DMS 273 treated with DMSO at 0.1 percent for 48 hours (cell line): Measurements from ENCODE around the gene KCNJ5.

ENCODE experiments used
- DNase-seq: peaks from one replicate; lab custom pipeline; 2025; lab: John Stamatoyannopoulos, UW

Gene KCNJ5

GRCh38 chr11:128871168-128871610, 20.0 kb upstream of the KCNJ5 start:
- DNase-seq = no peak

DNA sequence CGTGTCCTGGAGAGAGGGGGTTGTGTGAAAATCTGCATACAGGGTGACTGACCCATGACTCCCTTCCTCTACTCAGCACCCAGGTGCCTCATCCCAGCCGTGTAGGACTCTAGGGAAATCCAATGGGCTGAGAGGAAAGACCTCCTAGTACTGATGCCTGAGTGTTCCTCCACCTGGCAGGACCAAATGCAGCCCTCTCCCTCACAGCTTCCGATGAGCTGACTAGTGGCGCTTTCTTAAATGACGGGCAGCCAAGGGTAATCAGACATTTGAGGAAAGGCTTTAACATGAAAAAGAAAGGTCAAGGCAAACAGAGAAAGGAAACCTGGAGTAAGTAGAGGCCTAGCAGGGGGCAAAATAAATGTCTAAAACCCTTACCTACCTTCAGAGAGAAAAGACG, 19.1 kb upstream of the KCNJ5 start:
- no peak for DNase-seq

- DNase-seq = no peak
Observed at GRCh38 chr11:128872594-128872993, 18.6 kb upstream of the KCNJ5 start.

GRCh38 chr11:128874427-128874826, 16.7 kb upstream of the KCNJ5 start:
- DNase-seq = no peak

- no peak for DNase-seq
Observed at GRCh38 chr11:128876133-128876650, 15.0 kb upstream of the KCNJ5 start.

- DNase-seq = no peak
Observed at GRCh38 chr11:128877726-128878125, 13.4 kb upstream of the KCNJ5 start.

DNA sequence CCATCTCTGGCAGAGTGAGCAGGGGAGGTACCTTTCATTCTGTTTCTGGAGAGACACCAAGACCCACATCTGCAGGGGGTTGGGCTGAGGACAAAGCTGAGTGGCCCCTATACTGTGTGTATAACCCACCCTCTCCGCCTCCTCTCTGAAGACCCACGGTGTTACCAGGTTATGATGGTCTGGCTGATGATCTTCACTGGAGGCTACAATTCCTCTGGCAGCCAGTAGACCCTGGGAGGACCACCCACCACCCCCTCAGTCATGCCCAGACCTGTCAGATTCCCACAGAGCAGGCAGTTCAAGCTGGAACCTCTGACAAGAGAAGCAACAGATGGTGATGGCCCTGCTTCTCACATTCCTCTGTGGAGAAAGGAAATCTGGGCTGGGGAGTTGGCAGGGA, 12.7 kb upstream of the KCNJ5 start:
- peak; percentile 40 for DNase-seq

DNA sequence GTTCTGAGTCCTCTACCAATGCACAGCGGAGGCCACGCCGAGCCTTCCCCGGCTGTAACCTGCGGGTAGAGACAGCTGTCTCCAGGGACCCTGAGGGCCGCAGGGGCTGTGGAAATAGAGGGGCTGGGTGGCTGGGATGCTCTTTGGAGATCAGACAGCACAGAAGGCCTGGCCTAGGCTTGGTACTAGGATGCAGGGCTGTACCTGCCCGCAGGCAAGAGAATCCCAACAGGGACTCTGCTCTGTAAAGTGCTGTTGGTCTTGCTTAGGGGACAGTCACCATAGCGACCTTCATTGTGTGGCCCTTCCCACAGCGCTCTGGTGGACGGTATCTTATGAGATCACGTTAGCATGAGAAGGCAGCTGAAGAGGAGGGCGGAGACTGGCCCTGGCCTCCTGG, 11.3 kb upstream of the KCNJ5 start:
- no peak for DNase-seq

DNA sequence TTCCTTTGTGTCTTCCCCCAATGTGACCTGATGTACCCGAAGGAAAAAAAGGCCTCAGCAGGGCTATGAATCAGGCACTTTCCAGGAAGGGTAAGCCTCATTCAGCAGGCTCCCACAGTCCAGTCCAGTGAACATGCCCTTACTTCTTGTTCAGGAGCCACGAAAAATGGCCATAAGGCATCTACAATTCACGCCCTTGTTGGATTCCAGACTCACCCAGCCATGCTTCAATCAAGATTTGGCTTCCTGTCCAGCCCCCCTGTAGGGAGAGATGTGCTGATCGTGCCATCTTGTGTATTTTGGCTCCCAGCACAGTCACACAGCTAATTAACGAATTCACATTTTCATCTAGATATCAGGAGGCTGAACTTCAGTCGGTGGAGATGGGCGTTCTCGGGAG, 9.9 kb upstream of the KCNJ5 start:
- no peak for DNase-seq

DNA sequence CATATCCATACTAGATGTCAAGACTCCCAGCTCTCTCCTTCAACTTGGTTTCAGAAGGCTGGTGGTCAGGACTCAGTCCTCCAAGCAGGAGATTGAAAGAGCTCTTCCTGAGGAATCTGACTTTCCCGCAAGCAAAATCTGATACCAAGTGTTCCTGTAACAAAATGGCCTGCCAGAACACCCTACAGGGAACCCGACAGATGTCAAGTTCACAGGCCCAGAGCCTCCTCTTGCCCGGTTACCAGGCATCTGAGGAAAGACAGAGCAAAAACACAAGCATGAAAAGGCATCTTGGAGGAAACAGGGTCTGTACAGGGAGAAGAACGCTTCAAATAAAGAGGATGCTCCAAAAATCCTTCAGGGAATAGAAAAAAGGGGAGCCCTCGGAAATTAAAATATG, 8.7 kb upstream of the KCNJ5 start:
- no peak for DNase-seq

DNA sequence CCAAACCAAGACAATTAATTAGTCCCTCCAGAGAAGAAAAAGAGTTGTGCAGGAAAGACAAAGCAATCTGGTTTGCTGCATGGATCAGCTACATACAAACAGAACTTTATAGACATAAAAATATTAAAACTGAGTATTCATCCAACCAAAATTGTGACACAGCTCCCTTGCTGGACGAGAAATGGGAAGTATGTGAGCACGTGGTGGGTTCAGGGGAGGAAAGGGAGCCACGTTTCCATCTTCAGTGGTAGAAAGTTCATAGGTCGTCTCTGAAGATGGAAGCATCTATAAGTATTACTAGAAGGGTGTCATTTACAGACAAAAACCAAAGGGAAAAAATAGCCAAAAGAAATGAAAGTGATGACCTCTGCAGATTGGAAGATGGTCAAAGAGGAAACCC, 7.1 kb upstream of the KCNJ5 start:
- DNase-seq = no peak

- peak; percentile 7 for DNase-seq
Observed at GRCh38 chr11:128884703-128885338, 6.3 kb upstream of the KCNJ5 start.

- no peak for DNase-seq
Observed at GRCh38 chr11:128886406-128887124, 4.6 kb upstream of the KCNJ5 start.

- no peak for DNase-seq
Observed at GRCh38 chr11:128888034-128888985, 2.8 kb upstream of the KCNJ5 start.

- DNase-seq = no peak
Observed at GRCh38 chr11:128889657-128890213, 1.4 kb upstream of the KCNJ5 start.

GRCh38 chr11:128890216-128890542, 977 bp upstream of the KCNJ5 start:
- DNase-seq = no peak

DNA sequence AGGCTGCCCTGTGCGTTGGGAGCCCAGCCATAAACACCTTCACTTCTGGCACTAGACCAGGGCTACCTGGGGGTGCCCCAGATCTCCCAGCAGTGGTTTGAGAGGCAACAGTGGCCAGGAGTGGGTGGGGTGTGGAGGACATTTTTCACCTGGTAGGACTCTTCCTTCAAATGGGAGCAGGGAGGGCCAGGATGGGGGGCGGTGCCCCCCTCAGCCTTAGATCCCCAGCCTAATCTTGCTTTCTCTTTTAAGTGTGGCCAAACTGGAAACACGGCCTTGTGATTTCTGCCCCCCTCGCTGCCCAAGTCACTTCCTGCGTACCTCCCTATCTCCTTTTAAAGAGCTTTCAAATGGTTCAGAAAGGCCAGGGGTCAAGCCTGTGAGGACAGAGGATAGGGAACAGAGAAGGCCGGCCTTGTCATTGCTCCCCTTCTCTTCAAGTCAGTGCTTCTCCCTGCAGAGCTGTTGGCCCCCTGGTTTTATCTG, 800 bp downstream of the KCNJ5 start:
- no peak for DNase-seq

DNA sequence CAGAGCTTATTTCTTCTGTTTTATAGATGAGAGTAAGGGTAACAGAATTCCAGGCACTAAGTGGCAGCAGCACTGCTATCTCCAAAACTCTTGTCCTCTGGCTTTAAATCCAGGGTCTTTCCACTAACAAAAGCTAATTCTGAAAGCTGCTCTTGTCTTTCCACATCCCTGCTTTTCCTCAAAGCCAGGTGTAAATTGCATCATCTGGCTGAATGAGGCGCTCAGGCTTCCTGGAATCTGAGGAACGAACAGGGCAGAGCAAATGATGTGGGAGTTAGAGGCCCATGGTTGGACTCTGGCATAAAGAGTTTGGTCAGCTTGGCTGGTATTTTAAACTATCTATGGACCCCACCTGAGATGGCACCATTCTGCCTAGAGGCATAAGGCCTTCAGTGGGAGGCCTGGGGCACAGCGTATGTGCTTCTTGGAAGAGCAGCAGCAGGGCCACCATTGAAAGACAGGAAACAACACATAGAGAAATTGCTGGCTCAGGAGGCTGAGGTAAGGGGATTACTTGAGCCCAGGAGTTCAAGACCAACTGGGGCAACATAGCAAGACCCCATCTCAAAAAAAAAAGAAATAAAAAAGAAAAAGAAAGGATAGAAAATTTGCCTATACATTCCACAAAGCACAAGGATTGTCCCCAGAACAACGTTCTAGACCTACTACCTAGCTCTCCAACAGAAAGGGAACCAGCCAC, 1.9 kb downstream of the KCNJ5 start:
- DNase-seq = no peak

GRCh38 chr11:128893578-128894285, 2.6 kb downstream of the KCNJ5 start:
- no peak for DNase-seq

- no peak for DNase-seq
Observed at GRCh38 chr11:128894286-128894681, 3.1 kb downstream of the KCNJ5 start.

- no peak for DNase-seq
Observed at GRCh38 chr11:128894685-128895084, 3.5 kb downstream of the KCNJ5 start.
